Measurements from ENCODE around the gene ZFAND3. TPM values are rescaled to one million over a fixed set of nuclear protein-coding genes. Genes with fewer than 3 reads are reported as not detected.

The ZFAND3 gene
- polyA plus RNA-seq, 4 donors = 35.9 to 80.4 (median 40.9) TPM

DNA sequence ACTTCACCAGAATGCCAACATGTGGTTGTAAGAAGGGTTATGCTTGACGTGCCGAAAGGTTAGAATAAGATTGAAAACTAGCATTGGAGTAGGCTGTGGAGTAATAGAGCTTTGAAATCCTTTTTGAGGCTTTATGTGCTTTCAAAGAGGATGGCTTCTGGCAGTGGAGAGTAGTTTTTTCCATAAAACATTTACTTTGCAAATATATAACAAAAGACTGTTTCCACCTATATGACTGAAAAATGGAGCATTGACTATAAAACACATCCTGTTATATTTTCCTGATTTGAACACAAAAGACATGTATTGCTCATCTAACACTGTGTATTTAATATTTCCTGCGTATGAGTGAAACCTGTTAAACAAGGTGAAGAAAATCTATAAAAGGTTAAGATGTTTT is 38.8 kb downstream of the ZFAND3 start:
- no peak for DNase-seq
- WGBS, 3 donors = 85 to 88% (median 87%) methylated on average over 3 of the region's 3 CpGs

DNA sequence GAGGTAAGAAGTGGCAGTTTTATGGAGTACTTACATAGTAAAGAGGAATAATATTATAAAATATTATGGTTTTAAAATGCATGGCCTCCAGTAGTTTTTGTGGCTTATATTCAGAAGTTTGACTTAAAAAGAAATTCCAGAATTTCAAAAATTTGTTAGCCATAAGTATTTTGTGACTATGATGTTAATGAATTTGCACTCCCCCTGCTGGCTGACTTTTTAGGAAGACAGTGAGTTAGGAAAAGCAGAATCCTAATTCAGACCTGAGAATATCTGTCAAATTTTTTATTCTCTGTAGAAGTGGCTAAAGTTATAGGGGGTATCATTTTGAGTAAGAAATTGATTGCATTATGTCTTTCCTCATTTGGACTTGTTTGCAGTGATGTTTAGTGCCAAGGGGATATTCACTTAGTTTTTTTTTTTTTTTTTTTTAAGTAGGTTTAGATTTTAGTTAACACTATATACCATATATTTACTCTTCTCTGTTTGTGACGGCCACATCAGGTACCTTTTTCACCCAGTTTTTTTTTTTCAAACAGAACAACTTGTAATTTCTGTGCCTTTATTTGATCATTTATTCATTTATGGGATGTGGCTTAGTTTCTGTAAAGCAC is 40.8 kb downstream of the ZFAND3 start:
- DNase-seq (peak; percentile 44 to 48), FAIRE-seq (no peak)
- H3K9me3 ChIP-seq (ENCODE audit: control insufficient read depth in 2 of 2, insufficient read depth in 1 of 2, low read depth in 1 of 2, low read length in 1 of 2) = no peaks in the 10 kb centered on the region
- H3K27ac ChIP-seq (ENCODE audit: low read depth in 1 of 3, low read length in 2 of 3) = no peak overlapping the region
- H3K36me3 ChIP-seq (ENCODE audit: control insufficient read depth in 3 of 3, insufficient read depth in 2 of 3, low read depth in 1 of 3, low read length in 3 of 3) = peaks cover 0 to 9% (median 2%) of the 10 kb centered on the region in 3 donors
- 52 to 73% (median 72%) methylated on average over 1 of the region's 1 CpG for WGBS, 3 donors
- no peak overlapping the region for H3K4me3 ChIP-seq (ENCODE audit: low read depth in 1 of 3, low read length in 3 of 3)
- no peaks in the 10 kb centered on the region for H3K27me3 ChIP-seq (ENCODE audit: control insufficient read depth in 3 of 3, insufficient read depth in 3 of 3, low read length in 3 of 3)
- H3K4me1 ChIP-seq (ENCODE audit: control insufficient read depth in 3 of 3, insufficient read depth in 2 of 3, low read depth in 1 of 3, low read length in 2 of 3) = no peaks in the 10 kb centered on the region

More for the DNA sequence above, 38.8 kb downstream of the ZFAND3 start:
- Histone ChIP-seq H3K4me3 (ENCODE audit: low read depth in 1 of 3, low read length in 3 of 3) (no peak overlapping the region), H3K27ac (ENCODE audit: low read depth in 1 of 3, low read length in 2 of 3) (no peak overlapping the region), H3K4me1 (ENCODE audit: control insufficient read depth in 3 of 3, insufficient read depth in 2 of 3, low read depth in 1 of 3, low read length in 2 of 3) (no peaks in the 10 kb centered on the region), H3K36me3 (ENCODE audit: control insufficient read depth in 3 of 3, insufficient read depth in 2 of 3, low read depth in 1 of 3, low read length in 3 of 3) (peaks cover 0 to 9% (median 2%) of the 10 kb centered on the region in 3 donors), H3K27me3 (ENCODE audit: control insufficient read depth in 3 of 3, insufficient read depth in 3 of 3, low read length in 3 of 3) (no peaks in the 10 kb centered on the region), H3K9me3 (ENCODE audit: control insufficient read depth in 2 of 2, insufficient read depth in 1 of 2, low read depth in 1 of 2, low read length in 1 of 2) (no peaks in the 10 kb centered on the region)
- no peak for FAIRE-seq

DNA sequence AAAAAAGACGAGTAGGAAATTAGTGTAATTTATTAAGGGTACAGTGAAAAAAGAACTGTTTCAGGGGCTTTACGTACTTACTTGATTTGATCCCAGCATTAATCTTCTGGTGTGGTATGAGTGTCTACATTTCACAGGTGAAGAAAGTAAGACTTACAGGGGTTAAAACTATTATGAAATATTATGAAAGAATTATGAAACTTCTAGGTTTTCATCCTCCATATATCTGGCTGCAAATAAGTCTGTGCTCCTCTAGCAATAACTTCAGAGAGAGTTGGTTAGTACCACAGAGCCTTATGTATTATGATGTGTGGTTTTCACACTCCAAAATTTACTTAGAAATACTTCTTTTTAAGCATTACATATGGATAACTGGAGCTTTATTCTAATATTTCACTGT is 41.9 kb downstream of the ZFAND3 start:
- H3K4me1 ChIP-seq (ENCODE audit: control insufficient read depth in 3 of 3, insufficient read depth in 2 of 3, low read depth in 1 of 3, low read length in 2 of 3) = peaks cover 0 to under 1% (median 0%) of the 10 kb centered on the region in 3 donors
- FAIRE-seq = no peak
- WGBS, 3 donors = 84 to 87% (median 87%) methylated on average over 2 of the region's 2 CpGs
- peaks cover 0 to 6% (median 2%) of the 10 kb centered on the region in 3 donors for H3K36me3 ChIP-seq (ENCODE audit: control insufficient read depth in 3 of 3, insufficient read depth in 2 of 3, low read depth in 1 of 3, low read length in 3 of 3)
- no peak overlapping the region for H3K4me3 ChIP-seq (ENCODE audit: low read depth in 1 of 3, low read length in 3 of 3)
- no peak for DNase-seq
- no peaks in the 10 kb centered on the region for H3K9me3 ChIP-seq (ENCODE audit: control insufficient read depth in 2 of 2, insufficient read depth in 1 of 2, low read depth in 1 of 2, low read length in 1 of 2)
- no peak overlapping the region for H3K27ac ChIP-seq (ENCODE audit: low read depth in 1 of 3, low read length in 2 of 3)
- H3K27me3 ChIP-seq (ENCODE audit: control insufficient read depth in 3 of 3, insufficient read depth in 3 of 3, low read length in 3 of 3) = no peaks in the 10 kb centered on the region

DNA sequence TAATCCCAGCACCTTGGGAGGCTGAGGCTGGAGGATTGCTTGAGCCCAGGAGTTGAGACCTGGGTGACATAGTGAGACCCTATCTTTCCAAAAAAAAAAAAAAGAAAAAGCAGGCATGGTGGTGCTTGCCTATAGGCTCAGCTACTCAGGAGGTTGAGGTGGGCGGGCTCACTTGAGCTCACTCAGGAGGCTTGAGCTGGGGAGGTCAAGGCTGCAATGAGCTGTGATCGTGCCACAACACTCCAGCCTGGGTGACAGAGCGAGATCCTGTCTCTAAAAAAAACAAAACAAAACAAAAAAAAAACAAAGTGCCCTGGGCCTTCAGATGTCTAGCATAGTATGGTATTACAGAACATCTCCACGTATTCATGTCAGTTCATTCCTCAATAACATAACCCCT is 42.9 kb downstream of the ZFAND3 start:
- Histone ChIP-seq H3K27me3 (ENCODE audit: control insufficient read depth in 3 of 3, insufficient read depth in 3 of 3, low read length in 3 of 3) (no peaks in the 10 kb centered on the region), H3K36me3 (ENCODE audit: control insufficient read depth in 3 of 3, insufficient read depth in 2 of 3, low read depth in 1 of 3, low read length in 3 of 3) (peaks cover 0 to 3% (median 2%) of the 10 kb centered on the region in 3 donors), H3K4me3 (ENCODE audit: low read depth in 1 of 3, low read length in 3 of 3) (no peak overlapping the region), H3K4me1 (ENCODE audit: control insufficient read depth in 3 of 3, insufficient read depth in 2 of 3, low read depth in 1 of 3, low read length in 2 of 3) (peaks cover 0 to 5% (median 0%) of the 10 kb centered on the region in 3 donors), H3K9me3 (ENCODE audit: control insufficient read depth in 2 of 2, insufficient read depth in 1 of 2, low read depth in 1 of 2, low read length in 1 of 2) (no peaks in the 10 kb centered on the region), H3K27ac (ENCODE audit: low read depth in 1 of 3, low read length in 2 of 3) (no peak overlapping the region)
- FAIRE-seq = no peak
- WGBS, 3 donors = 91 to 94% (median 94%) methylated on average over 4 of the region's 4 CpGs
- no peak for DNase-seq

DNA sequence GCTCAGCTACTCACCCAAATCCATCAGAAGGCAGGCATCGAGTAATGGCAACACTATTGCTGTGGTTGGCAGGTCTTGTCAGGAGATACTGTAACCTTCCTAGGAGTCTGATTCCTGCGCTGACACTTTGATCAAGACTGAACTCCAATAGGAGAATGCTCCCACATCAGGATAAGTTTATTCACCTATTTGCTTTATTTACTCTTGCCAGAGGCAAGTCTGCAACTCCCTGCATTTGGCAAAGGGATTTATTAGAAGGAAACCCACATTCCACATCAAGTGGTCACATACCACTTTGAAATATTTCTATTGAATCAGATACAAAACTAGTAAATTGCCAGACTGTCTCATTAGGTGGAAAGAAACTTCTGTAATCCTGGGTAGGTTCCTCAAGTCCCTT is 43.5 kb downstream of the ZFAND3 start:
- Histone ChIP-seq H3K4me3 (ENCODE audit: low read depth in 1 of 3, low read length in 3 of 3) (no peak overlapping the region), H3K27ac (ENCODE audit: low read depth in 1 of 3, low read length in 2 of 3) (no peak overlapping the region), H3K36me3 (ENCODE audit: control insufficient read depth in 3 of 3, insufficient read depth in 2 of 3, low read depth in 1 of 3, low read length in 3 of 3) (peaks cover 0 to 3% (median 2%) of the 10 kb centered on the region in 3 donors), H3K9me3 (ENCODE audit: control insufficient read depth in 2 of 2, insufficient read depth in 1 of 2, low read depth in 1 of 2, low read length in 1 of 2) (no peaks in the 10 kb centered on the region), H3K4me1 (ENCODE audit: control insufficient read depth in 3 of 3, insufficient read depth in 2 of 3, low read depth in 1 of 3, low read length in 2 of 3) (peaks cover 0 to 5% (median 0%) of the 10 kb centered on the region in 3 donors), H3K27me3 (ENCODE audit: control insufficient read depth in 3 of 3, insufficient read depth in 3 of 3, low read length in 3 of 3) (no peaks in the 10 kb centered on the region)
- no peak for DNase-seq
- no peak for FAIRE-seq
- WGBS, 3 donors = 92 to 97% (median 95%) methylated on average over 2 of the region's 2 CpGs

DNA sequence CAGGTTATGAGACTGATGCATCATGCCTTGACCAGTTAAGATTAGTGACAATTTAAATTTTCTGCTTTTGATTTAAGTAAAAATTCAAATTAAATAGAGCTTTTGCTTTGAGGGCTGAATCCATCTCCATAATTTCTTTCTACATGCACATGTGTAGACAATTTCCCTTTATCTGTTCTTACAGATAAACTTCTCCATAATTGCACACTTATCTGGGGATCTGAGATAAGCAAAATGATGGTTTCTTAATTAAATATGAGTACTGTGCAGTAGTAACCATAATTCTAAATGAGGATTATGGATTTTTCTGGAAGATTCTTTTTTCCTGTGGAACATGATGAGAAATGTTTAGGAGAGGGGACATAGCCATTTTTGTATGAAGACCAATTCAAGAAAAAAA is 44.7 kb downstream of the ZFAND3 start:
- Histone ChIP-seq H3K4me3 (ENCODE audit: low read depth in 1 of 3, low read length in 3 of 3) (no peak overlapping the region), H3K27ac (ENCODE audit: low read depth in 1 of 3, low read length in 2 of 3) (no peak overlapping the region), H3K9me3 (ENCODE audit: control insufficient read depth in 2 of 2, insufficient read depth in 1 of 2, low read depth in 1 of 2, low read length in 1 of 2) (no peaks in the 10 kb centered on the region), H3K36me3 (ENCODE audit: control insufficient read depth in 3 of 3, insufficient read depth in 2 of 3, low read depth in 1 of 3, low read length in 3 of 3) (peaks cover 0 to 3% (median 2%) of the 10 kb centered on the region in 3 donors), H3K4me1 (ENCODE audit: control insufficient read depth in 3 of 3, insufficient read depth in 2 of 3, low read depth in 1 of 3, low read length in 2 of 3) (peaks cover 0 to 5% (median 0%) of the 10 kb centered on the region in 3 donors), H3K27me3 (ENCODE audit: control insufficient read depth in 3 of 3, insufficient read depth in 3 of 3, low read length in 3 of 3) (no peaks in the 10 kb centered on the region)
- no peak for FAIRE-seq
- DNase-seq = no peak

DNA sequence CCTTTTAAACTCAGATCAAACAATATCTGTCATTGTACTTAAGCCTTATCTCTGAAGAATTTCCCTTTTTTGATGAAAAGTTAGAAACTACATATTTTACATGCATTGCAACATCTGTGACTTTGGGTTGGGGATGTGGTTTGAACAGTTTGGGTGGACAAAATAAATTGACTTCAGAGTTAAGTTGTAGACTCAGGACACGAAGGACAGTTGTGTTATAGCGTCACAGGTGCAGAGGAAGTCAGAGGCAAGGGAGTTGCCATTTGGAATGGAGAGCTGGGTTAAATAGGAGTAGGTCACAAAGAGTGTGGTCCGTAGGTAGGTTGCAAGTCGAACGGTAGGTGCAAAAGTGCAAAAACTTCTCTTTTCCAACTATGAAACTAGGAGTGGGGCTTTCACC is 46.0 kb downstream of the ZFAND3 start:
- Histone ChIP-seq H3K27me3 (ENCODE audit: control insufficient read depth in 3 of 3, insufficient read depth in 3 of 3, low read length in 3 of 3) (no peaks in the 10 kb centered on the region), H3K36me3 (ENCODE audit: control insufficient read depth in 3 of 3, insufficient read depth in 2 of 3, low read depth in 1 of 3, low read length in 3 of 3) (peaks cover 0 to 3% (median 2%) of the 10 kb centered on the region in 3 donors), H3K27ac (ENCODE audit: low read depth in 1 of 3, low read length in 2 of 3) (no peak overlapping the region), H3K4me1 (ENCODE audit: control insufficient read depth in 3 of 3, insufficient read depth in 2 of 3, low read depth in 1 of 3, low read length in 2 of 3) (peaks cover 0 to 5% (median 0%) of the 10 kb centered on the region in 3 donors), H3K9me3 (ENCODE audit: control insufficient read depth in 2 of 2, insufficient read depth in 1 of 2, low read depth in 1 of 2, low read length in 1 of 2) (peaks cover 0 to under 1% of the 10 kb centered on the region in 2 donors), H3K4me3 (ENCODE audit: low read depth in 1 of 3, low read length in 3 of 3) (no peak overlapping the region)
- DNase-seq (no peak), FAIRE-seq (no peak)
- 82 to 96% (median 92%) methylated on average over 5 of the region's 5 CpGs for WGBS, 3 donors

DNA sequence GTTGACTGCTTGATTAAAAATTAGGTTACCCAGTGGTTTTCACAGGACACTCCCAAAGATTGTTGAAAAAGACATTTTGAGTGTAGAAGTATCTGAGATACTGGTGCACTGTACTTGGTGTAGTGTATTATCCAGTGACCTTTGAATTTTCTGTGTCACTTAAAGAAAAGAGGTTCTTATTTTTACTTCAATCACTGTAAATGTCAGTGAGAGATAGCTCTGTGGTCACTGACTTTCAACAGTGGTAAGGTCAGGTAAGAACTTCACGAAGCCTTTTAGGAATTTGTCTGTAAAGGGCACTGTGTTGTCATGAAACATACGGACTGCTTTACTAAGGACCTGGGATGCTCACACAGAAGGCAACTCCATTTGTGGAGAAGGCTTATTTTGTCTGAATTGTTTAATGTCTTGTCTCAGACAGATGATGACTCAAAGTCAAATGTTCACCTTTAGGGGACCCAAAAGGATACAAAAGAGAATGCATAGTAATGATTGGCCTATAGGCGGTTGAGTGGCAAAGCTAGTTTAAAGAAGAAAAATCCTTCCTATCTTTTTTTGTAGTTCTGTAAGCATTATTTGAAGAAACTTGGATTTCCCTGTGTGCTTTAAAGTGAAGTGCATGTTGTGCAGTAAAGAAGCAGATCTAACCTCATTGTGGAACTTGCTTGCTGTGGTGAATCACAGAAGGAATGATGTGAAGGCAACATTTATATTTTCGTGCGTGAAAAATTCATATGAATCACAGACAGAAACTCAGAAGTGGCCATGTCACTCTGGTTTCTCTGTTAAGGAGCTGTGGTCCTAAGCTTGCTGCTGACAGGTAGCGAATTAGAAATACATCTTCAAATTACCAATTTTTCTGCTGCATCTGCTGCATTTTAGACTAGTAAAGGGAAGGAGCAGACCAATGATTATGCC is 47.3 kb downstream of the ZFAND3 start:
- Histone ChIP-seq H3K9me3 (ENCODE audit: control insufficient read depth in 2 of 2, insufficient read depth in 1 of 2, low read depth in 1 of 2, low read length in 1 of 2) (peaks cover 0 to 4% of the 10 kb centered on the region in 2 donors), H3K27ac (ENCODE audit: low read depth in 1 of 3, low read length in 2 of 3) (no peak overlapping the region), H3K4me1 (ENCODE audit: control insufficient read depth in 3 of 3, insufficient read depth in 2 of 3, low read depth in 1 of 3, low read length in 2 of 3) (peaks cover 0 to 5% (median 0%) of the 10 kb centered on the region in 3 donors), H3K4me3 (ENCODE audit: low read depth in 1 of 3, low read length in 3 of 3) (no peak overlapping the region), H3K27me3 (ENCODE audit: control insufficient read depth in 3 of 3, insufficient read depth in 3 of 3, low read length in 3 of 3) (no peaks in the 10 kb centered on the region), H3K36me3 (ENCODE audit: control insufficient read depth in 3 of 3, insufficient read depth in 2 of 3, low read depth in 1 of 3, low read length in 3 of 3) (peaks cover 0 to 3% (median 2%) of the 10 kb centered on the region in 3 donors)
- 79 to 83% (median 80%) methylated on average over 6 of the region's 6 CpGs for WGBS, 3 donors
- FAIRE-seq (no peak), DNase-seq (no peak)
